ENCODE measurements around the gene PLXNA4.

The PLXNA4 gene

GRCh38 chr7:132446666-132447278, 129.5 kb downstream of the PLXNA4 start:
- in situ Hi-C loops (cut with MboI; ENCODE audit: low sequenced_read_pairs, unreplicated experiment), result no loop called here
- DNase-seq (ENCODE audit: low spot score), result no peak
- no peak for TF ChIP-seq CTCF (IDR thresholded peaks at IDR 0.05; ENCODE audit: borderline replicate concordance, control extremely low read depth, extremely low read depth, insufficient read depth, missing control alignments)

GRCh38 chr7:132446260-132446659, 130.0 kb downstream of the PLXNA4 start:
- no peak for DNase-seq (ENCODE audit: low spot score)

GRCh38 chr7:132443761-132444520, 132.3 kb downstream of the PLXNA4 start:
- in situ Hi-C loops (cut with MboI; ENCODE audit: low sequenced_read_pairs, unreplicated experiment), result no loop called here
- TF ChIP-seq CTCF (IDR thresholded peaks at IDR 0.05; ENCODE audit: borderline replicate concordance, control extremely low read depth, extremely low read depth, insufficient read depth, missing control alignments), result no peak
- no peak for DNase-seq (ENCODE audit: low spot score)

More at GRCh38 chr7:132446260-132446659, 130.0 kb downstream of the PLXNA4 start:
- in situ Hi-C loops (cut with MboI; ENCODE audit: low sequenced_read_pairs, unreplicated experiment), result no loop called here
- no peak for TF ChIP-seq CTCF (IDR thresholded peaks at IDR 0.05; ENCODE audit: borderline replicate concordance, control extremely low read depth, extremely low read depth, insufficient read depth, missing control alignments)

- DNase-seq (ENCODE audit: low spot score), result no peak
- in situ Hi-C loops (cut with MboI; ENCODE audit: low sequenced_read_pairs, unreplicated experiment), result no loop called here
- no peak for TF ChIP-seq CTCF (IDR thresholded peaks at IDR 0.05; ENCODE audit: borderline replicate concordance, control extremely low read depth, extremely low read depth, insufficient read depth, missing control alignments)
Measured at GRCh38 chr7:132441935-132442334, 134.3 kb downstream of the PLXNA4 start.

- in situ Hi-C loops (cut with MboI; ENCODE audit: low sequenced_read_pairs, unreplicated experiment), result no loop called here
- TF ChIP-seq CTCF (IDR thresholded peaks at IDR 0.05; ENCODE audit: borderline replicate concordance, control extremely low read depth, extremely low read depth, insufficient read depth, missing control alignments), result no peak
- no peak for DNase-seq (ENCODE audit: low spot score)
Measured at GRCh38 chr7:132440151-132440550, 136.1 kb downstream of the PLXNA4 start.

- no peak for TF ChIP-seq CTCF (IDR thresholded peaks at IDR 0.05; ENCODE audit: borderline replicate concordance, control extremely low read depth, extremely low read depth, insufficient read depth, missing control alignments)
- no peak for DNase-seq (ENCODE audit: low spot score)
- in situ Hi-C loops (cut with MboI; ENCODE audit: low sequenced_read_pairs, unreplicated experiment), result no loop called here
Measured at GRCh38 chr7:132438926-132439325, 137.3 kb downstream of the PLXNA4 start.

Data from GM13976 (cell line).